NCI-H526 treated with DMSO at 0.1 percent for 48 hours (cell line): ENCODE measurements around the gene UBA1.

Experiments used
- DNase-seq: peaks from one replicate; lab custom pipeline; 2025; lab: John Stamatoyannopoulos, UW

UBA1 gene

GRCh38 chrX:47212381-47213293 is 19.0 kb downstream of the UBA1 start:
- no peak for DNase-seq

- no peak for DNase-seq
Observed at GRCh38 chrX:47214435-47215077, 20.9 kb downstream of the UBA1 start.

- DNase-seq = no peak
Observed at GRCh38 chrX:47215291-47215900, 21.8 kb downstream of the UBA1 start.

DNA sequence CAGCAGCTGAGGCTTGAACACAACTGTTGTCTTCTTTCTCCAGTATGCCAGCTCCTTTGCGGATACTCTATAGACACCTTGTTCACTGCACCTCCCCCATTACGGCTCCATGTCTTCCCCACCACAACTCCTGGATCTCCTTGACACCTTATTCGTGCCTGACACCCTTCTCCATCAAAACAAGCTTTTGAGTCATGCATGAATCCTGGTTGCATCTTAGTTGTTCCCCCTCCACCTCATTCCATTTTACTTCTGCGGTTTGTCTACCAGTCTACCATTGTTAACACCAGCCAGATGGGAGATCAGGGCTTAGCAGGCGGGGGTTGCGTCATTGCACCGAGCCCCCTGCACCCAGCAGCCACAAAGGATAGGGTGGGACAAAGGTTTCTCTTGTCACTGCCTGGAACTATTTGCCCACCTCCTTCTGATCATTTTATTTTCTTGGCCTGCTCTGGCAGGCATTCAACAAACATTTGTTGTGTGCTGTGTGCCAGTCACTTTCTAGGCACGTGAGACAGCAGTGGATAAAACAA is 22.8 kb downstream of the UBA1 start:
- DNase-seq = no peak

DNA sequence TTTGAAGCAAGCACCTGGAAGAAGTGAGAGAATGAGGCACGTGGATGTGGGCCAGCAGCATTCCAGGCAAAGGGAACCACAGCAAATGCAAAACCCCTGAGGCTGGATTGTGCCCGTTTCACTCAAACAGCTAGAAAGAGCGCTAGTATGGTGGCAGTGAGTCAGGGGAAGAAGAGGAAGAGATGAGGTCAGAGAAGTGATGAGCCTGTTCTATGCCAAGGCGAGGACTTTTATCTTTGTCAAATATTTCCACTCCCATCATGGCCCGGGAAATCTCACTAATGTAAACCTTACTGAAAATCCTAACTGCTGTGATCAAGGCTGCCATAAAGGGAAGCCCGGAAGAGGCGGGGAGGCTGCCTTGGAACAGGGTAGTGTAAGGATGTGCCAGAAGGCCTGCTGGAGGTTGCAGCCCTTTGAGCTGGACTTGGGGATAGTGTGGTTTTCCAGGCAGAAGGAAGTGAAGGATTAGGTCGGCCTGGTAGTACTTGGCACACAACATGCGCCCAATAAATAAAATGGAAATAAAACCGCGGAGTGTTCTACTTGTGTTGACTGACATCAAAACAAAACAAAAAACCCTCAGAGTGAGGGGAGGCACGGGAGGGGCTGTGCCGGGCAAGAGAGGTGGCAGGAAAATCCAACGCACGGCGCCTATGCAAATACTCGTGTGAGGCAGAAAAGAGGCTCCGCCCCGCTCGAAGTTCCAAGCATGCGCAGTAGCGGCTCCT is 23.7 kb downstream of the UBA1 start:
- DNase-seq = peak; percentile 39

- peak; percentile 97 for DNase-seq
Observed at GRCh38 chrX:47217852-47218279, 24.2 kb downstream of the UBA1 start.

DNA sequence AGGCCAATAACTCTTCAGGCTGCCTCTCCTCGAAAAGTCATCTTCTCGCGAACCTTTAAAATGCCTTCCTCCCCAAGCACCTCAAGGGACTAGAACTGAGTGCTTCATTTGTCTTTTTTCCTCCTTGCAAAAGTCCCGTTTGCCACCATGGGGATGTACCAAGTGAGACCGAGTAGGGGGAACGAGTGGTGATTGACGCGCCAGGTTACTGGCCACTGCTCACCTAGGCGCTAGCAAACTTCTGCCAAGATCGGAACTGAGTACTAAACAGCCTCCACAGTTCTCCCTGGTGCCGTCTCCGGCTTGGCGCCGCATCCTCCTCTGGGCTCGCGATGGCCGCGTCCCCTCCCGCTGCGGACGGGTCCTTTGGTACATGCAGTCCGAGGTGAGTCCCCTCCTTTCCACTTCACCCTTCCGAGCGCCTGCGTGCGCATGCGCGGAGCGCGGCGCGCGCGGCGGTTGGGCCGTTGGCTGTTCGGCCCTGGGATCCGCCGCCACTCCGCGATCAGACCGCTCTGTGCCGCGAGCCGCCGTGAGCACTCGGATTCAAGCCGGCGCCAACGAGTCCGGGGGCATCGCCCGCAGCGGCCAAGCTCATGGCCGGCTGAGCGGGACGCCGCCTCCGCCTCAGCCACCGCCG is 24.8 kb downstream of the UBA1 start, which contains the start of gene CDK16:
TSS of gene CDK16 (plus strand) at position 402 of the 640 bp plus-strand sequence. CDS start 4,877 bp downstream, outside the sequence.
- DNase-seq = peak; percentile 89

GRCh38 chrX:47218920-47219815 is 25.5 kb downstream of the UBA1 start:
- DNase-seq = no peak

GRCh38 chrX:47221756-47222155 is 28.1 kb downstream of the UBA1 start:
- no peak for DNase-seq

DNA sequence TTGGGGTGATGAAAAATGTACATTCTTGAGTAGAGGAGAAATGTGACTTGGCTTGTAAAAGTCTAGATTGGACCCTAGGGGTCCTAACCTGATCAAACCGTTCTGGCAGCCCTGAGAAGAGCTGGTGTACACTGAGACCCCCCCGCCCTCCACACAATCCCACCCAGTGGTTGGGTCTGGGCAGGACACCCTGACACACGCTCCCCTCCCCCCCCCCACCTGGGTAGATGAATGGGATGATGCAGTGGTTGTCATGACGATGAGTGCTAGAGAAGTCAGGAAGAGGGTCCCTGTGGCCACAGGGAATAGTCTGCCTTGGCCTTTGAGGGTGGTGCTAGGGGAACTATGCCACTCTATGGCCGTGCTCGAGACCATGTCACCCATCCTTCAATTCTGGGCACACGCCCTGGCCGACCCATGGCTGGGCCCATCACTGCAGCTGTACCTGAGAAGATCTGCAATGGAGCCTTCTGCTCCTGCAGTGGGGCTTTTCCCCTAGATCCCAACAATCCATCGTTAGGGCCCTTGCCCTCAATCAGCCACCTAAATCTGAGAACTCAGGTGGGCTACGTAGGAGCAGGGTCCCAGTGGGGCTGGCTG is 29.2 kb downstream of the UBA1 start:
- no peak for DNase-seq

DNA sequence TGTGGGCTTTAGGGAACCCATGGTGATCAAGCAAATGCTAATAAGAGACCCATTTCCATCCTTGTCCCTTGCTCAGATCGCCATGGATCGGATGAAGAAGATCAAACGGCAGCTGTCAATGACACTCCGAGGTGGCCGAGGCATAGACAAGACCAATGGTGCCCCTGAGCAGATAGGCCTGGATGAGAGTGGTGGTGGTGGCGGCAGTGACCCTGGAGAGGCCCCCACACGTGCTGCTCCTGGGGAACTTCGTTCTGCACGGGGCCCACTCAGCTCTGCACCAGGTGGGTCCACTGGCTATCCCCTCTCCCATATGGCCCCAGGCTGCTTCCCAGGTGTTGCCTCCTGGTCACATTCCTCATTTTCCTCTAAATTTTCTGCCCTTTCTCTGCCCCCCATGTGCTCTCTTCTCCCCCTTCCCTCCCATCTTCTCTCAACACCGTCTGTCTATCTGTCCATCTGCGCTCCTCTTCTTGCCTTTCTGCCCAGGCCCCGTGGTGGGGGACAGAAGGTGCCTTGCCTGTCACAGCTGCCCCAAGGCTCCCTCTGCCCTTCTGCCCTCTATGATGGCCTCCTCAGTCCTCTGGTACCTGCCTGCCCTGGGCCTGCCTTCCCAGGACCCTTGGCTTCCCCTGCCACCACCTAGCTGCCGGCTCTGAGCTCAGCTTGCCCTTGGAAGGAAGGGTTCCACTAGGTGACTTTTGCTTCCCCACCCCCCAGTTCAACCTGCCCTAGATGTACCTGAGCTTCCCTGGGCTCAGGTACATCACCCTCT is 30.0 kb downstream of the UBA1 start:
- DNase-seq = no peak

- no peak for DNase-seq
Observed at GRCh38 chrX:47224266-47224895, 30.8 kb downstream of the UBA1 start.

- DNase-seq = no peak
Observed at GRCh38 chrX:47224896-47225290, 31.3 kb downstream of the UBA1 start.

DNA sequence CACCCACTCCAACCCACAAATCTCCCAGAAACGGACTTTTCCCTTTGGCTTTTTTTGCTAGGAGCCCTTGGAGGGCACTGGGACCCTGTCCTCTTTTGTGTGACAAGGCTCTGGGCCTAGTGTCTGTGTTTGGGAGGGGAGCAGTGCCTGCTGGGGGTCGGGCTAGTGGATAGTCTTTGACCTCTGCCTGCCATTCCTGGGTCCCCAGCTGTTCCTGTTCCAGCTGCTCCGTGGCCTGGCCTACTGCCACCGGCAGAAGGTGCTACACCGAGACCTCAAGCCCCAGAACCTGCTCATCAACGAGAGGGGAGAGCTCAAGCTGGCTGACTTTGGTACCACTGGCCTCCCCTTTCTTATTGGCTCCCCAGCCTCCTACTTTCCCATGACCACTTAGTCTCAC is 32.4 kb downstream of the UBA1 start:
- DNase-seq = no peak

DNA sequence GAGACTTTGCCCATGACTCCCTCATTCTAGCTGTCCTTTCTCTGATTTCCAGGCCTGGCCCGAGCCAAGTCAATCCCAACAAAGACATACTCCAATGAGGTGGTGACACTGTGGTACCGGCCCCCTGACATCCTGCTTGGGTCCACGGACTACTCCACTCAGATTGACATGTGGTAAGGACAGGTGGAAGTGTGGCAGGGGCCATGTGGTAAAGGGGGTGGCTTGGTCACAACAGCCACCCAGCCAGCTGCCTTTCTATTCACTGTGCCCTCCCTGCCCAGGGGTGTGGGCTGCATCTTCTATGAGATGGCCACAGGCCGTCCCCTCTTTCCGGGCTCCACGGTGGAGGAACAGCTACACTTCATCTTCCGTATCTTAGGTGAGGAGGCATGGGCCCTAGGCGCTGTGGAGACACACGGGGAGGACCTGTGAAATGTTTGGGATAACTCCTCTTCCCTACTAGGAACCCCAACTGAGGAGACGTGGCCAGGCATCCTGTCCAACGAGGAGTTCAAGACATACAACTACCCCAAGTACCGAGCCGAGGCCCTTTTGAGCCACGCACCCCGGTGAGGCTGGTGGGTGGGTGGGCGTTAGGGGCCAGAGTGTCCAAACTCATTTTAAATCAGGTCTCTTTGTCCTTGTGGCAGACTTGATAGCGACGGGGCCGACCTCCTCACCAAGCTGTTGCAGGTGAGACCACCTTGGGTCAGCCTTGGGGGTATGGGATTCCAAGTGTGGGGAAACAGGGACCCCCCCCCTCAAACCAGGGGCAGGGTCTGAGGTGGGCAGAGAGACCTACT is 33.1 kb downstream of the UBA1 start:
- DNase-seq = no peak

GRCh38 chrX:47227334-47227583 is 33.6 kb downstream of the UBA1 start:
- no peak for DNase-seq

DNA sequence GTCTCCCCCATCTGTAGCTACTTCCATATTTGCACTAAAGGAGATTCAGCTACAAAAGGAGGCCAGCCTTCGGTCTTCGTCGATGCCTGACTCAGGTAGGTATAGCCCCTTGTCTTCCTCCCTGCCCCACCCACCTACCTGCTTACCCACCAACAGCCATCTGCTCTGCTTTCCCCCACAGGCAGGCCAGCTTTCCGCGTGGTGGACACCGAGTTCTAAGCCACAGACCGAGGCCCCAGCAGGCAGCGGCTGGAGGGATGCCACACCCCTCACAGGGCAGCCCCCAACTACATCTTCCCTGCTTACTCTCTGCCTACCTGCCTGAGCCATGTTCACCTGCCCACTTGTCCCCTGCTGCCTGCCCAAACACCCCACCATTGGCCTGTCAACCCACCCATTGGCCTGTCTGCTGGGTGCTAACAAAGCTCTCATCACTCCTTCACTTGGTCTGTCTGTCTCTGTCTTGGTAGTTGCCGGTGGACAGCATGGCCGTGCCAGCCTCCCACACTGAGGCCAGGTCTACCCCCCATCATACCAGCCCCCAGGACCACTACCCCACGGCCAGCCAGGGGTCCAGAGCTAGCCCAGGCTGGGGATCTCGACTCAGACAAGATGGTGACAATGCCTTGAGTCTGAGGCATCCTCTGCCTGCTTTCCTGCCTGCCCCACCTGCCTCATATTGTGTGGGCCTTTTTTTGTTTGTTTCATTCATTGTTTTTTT is 35.1 kb downstream of the UBA1 start:
- DNase-seq = no peak
